HFFc6 (cell line): ENCODE results near the gene TAGLN2. TPM values are rescaled to one million over a fixed set of nuclear protein-coding genes. Genes with fewer than 3 reads are reported as not detected.

Source experiments
- DNase-seq: peaks from one replicate; pipeline ENCODE4 v3.0.0-alpha.2; 2018
- H3K27ac Mint-ChIP-seq: 2 replicates; pipeline ENCODE4 v1.8.0; 2020; ENCODE audit warnings: mild to moderate bottlenecking, mixed read lengths
- H3K27me3 Mint-ChIP-seq: 2 replicates; pipeline ENCODE4 v1.8.0; 2021; ENCODE audit warnings: mild to moderate bottlenecking, moderate library complexity, mixed read lengths; ENCODE audit not compliant: insufficient read depth
- H3K36me3 Mint-ChIP-seq: 2 replicates; pipeline ENCODE4 v1.8.0; 2021; ENCODE audit warnings: low read depth, mixed read lengths
- H3K4me1 Mint-ChIP-seq: 2 replicates; pipeline ENCODE4 v1.8.0; 2020; ENCODE audit warnings: low read depth, mixed read lengths
- H3K4me3 Mint-ChIP-seq: 2 replicates; pipeline ENCODE4 v1.8.0; 2020; ENCODE audit warnings: mild to moderate bottlenecking, moderate library complexity, mixed read lengths
- H3K9me3 Mint-ChIP-seq: 2 replicates; pipeline ENCODE4 v1.8.0; 2020; ENCODE audit warnings: mild to moderate bottlenecking, mixed read lengths
- CTCF ChIP-seq: fragments of 200-600 bp; sonication (generic); IDR thresholded peaks from 2 replicates; pipeline ENCODE4 v1.5.0; 2021; ENCODE audit warnings: antibody characterized with exemption, mild to moderate bottlenecking
- total RNA-seq, 6 experiments: library from RNA; stranded (reverse); fragmentation: NEBNext Ultra II Directional; extraction: Animal tissue kit (Norgen Biotek cat#: 25700); gene quantifications; 2 replicates in 1 of 6; 3 replicates in 5 of 6; pipeline ENCODE4 v1.2.3, GENCODE V29; 2021

Gene TAGLN2
- total RNA-seq, 6 experiments from 2014 or later: 560 to 914 (median 815) TPM

- Mint-ChIP-seq H3K27me3 (peaks cover 14% of the 10 kb centered on the region; the same call in 1 of the 2 replicates), H3K36me3 (peaks cover 66% of the 10 kb centered on the region), H3K9me3 (no peaks in the 10 kb centered on the region), H3K4me3 (peak overlapping the region; percentile 70), H3K4me1 (peaks cover 86% of the 10 kb centered on the region), H3K27ac (peak overlapping the region; percentile 96)
- TF ChIP-seq CTCF: no peak
- no peak for DNase-seq
These were observed 4.1 kb downstream of the TAGLN2 start for GRCh38 chr1:159921251-159921650.

GRCh38 chr1:159920651-159921050 lies 4.7 kb downstream of the TAGLN2 start:
- H3K4me3 Mint-ChIP-seq: peak overlapping the region; percentile 70; the same call in 1 of the 2 replicates
- TF ChIP-seq CTCF: no peak
- H3K27me3 Mint-ChIP-seq: peaks cover 14% of the 10 kb centered on the region; the same call in 1 of the 2 replicates
- peaks cover 86% of the 10 kb centered on the region for H3K4me1 Mint-ChIP-seq
- no peak for DNase-seq
- peaks cover 66% of the 10 kb centered on the region for H3K36me3 Mint-ChIP-seq
- peak overlapping the region; percentile 96; the same call in 1 of the 2 replicates for H3K27ac Mint-ChIP-seq
- no peaks in the 10 kb centered on the region for H3K9me3 Mint-ChIP-seq

GRCh38 chr1:159920202-159920601 lies 5.1 kb downstream of the TAGLN2 start:
- Mint-ChIP-seq H3K27ac (peak overlapping the region; percentile 94; the same call in 1 of the 2 replicates), H3K27me3 (peaks cover 12% of the 10 kb centered on the region; the same call in 1 of the 2 replicates), H3K4me1 (peaks cover 88% of the 10 kb centered on the region), H3K36me3 (peaks cover 66% of the 10 kb centered on the region), H3K4me3 (no peak overlapping the region), H3K9me3 (no peaks in the 10 kb centered on the region)
- no peak for DNase-seq
- TF ChIP-seq CTCF: no peak

- H3K27ac Mint-ChIP-seq: peak overlapping the region; percentile 94
- H3K27me3 Mint-ChIP-seq: peaks cover 9% of the 10 kb centered on the region; the same call in 1 of the 2 replicates
- H3K4me3 Mint-ChIP-seq: no peak overlapping the region
- DNase-seq: no peak
- H3K36me3 Mint-ChIP-seq: peaks cover 64% of the 10 kb centered on the region
- H3K9me3 Mint-ChIP-seq: no peaks in the 10 kb centered on the region
- no peak for TF ChIP-seq CTCF
- H3K4me1 Mint-ChIP-seq: peaks cover 97% of the 10 kb centered on the region
These were observed 6.0 kb downstream of the TAGLN2 start for GRCh38 chr1:159919236-159919865.

GRCh38 chr1:159918352-159919200 lies 6.7 kb downstream of the TAGLN2 start:
- H3K4me1 Mint-ChIP-seq: peaks cover 100% of the 10 kb centered on the region
- peak overlapping the region; percentile 94 for H3K27ac Mint-ChIP-seq
- H3K27me3 Mint-ChIP-seq: peaks cover 14% of the 10 kb centered on the region; the same call in 1 of the 2 replicates
- no peaks in the 10 kb centered on the region for H3K9me3 Mint-ChIP-seq
- peaks cover 66% of the 10 kb centered on the region for H3K36me3 Mint-ChIP-seq
- DNase-seq: peak; percentile 44
- TF ChIP-seq CTCF: no peak
- peak overlapping the region; percentile 54 for H3K4me3 Mint-ChIP-seq
